LNCAP (cell line): ENCODE measurements around the gene MAGI1.

Experiments
- CTCF ChIP-seq: fragments of 450-650 bp; IDR thresholded peaks from 2 replicates; pipeline ENCODE4 v1.5.1; 2017; ENCODE audit warnings: mild to moderate bottlenecking

The MAGI1 gene

GRCh38 chr3:65807225-65807624 lies 231.5 kb downstream of the MAGI1 start:
- no peak for TF ChIP-seq CTCF

DNA sequence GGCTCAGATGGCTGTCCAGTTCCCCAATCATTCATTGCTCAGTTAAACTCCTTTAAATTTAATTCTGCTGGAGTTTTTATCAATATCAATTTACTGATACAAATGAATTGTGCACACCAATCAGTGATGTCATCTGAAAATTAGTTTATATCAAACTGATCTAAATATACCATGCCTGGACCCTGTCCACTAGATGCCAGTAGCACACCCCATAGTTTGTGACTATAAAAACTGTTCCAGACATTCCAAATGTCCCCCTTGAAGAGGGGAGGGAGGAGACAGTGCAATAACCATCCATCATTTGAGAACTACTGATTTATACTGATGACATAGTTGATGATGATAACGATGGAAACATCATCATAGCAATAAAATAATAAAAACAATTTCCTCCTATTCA lies 232.1 kb downstream of the MAGI1 start:
- no peak for TF ChIP-seq CTCF

GRCh38 chr3:65796676-65797075 lies 242.0 kb downstream of the MAGI1 start:
- no peak for TF ChIP-seq CTCF

GRCh38 chr3:65795166-65795565 lies 243.6 kb downstream of the MAGI1 start:
- TF ChIP-seq CTCF, result no peak

DNA sequence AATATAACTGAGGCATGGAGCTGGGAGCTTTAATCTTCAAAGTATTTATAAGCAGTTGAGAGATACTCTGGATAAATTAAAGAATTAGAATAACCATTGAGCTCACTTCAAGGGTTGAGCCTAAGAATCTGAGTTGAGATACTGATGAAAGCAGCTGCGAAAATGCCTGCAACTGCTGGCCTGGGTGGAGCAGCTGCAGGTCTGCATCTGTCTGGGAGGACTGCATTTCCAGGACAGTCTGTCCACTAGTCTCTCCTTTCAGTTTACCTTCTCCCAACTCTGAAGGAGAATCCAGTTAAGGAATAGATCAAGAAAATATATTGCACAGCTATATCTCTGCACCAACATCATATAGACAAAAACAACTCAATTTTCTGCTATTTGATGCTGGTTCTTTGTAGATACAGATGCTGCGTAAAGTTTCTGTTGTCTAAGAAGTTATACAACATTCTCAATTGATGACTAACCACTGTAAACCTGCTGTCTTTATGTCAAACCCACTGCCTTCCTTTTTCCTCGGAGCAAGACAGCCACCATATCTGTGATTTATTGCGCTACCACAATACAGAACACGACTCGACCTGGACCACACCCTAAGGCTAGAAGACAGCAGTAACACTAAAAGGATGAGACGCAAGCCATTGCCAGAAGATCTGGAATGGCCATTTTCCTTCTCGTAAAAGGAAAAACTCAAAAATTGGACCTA lies 245.1 kb downstream of the MAGI1 start:
- TF ChIP-seq CTCF, result no peak

GRCh38 chr3:65788461-65788860 lies 250.3 kb downstream of the MAGI1 start:
- TF ChIP-seq CTCF, result no peak

DNA sequence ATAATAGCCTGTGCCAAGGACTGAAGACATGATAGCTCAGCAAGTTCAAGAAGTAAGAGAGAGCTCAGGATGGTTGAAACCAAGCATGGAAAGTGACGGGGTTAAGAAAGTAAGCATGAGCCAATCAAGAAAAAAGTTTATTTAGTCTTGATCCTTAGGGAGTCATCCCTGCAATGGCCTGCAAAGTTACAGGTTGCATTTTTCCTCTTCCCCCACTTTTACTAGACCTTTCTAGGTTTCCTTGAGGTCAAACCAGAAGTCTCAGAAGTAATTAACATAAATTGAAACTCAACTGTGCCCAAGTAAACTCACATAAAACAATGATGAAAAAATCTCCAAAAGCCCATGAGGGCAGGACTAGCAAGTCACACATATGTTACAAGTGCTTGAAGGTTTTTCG lies 250.9 kb downstream of the MAGI1 start:
- no peak for TF ChIP-seq CTCF

GRCh38 chr3:65787340-65787739 lies 251.4 kb downstream of the MAGI1 start:
- no peak for TF ChIP-seq CTCF
